HFFc6 (cell line): Measurements from ENCODE around the gene ARID3A. TPM values are rescaled to one million over a fixed set of nuclear protein-coding genes. Genes with fewer than 3 reads are reported as not detected.
A peak's percentile ranks its signal among the peaks of the same experiment; 100 is the strongest.

Experiments
- DNase-seq: peaks from one replicate; pipeline ENCODE4 v3.0.0-alpha.2; 2018
- H3K27ac Mint-ChIP-seq: 2 replicates; pipeline ENCODE4 v1.8.0; 2020; ENCODE audit warnings: mild to moderate bottlenecking, mixed read lengths
- H3K27me3 Mint-ChIP-seq: 2 replicates; pipeline ENCODE4 v1.8.0; 2021; ENCODE audit warnings: mild to moderate bottlenecking, moderate library complexity, mixed read lengths; ENCODE audit not compliant: insufficient read depth
- H3K36me3 Mint-ChIP-seq: 2 replicates; pipeline ENCODE4 v1.8.0; 2021; ENCODE audit warnings: low read depth, mixed read lengths
- H3K4me1 Mint-ChIP-seq: 2 replicates; pipeline ENCODE4 v1.8.0; 2020; ENCODE audit warnings: low read depth, mixed read lengths
- H3K4me3 Mint-ChIP-seq: 2 replicates; pipeline ENCODE4 v1.8.0; 2020; ENCODE audit warnings: mild to moderate bottlenecking, moderate library complexity, mixed read lengths
- H3K9me3 Mint-ChIP-seq: 2 replicates; pipeline ENCODE4 v1.8.0; 2020; ENCODE audit warnings: mild to moderate bottlenecking, mixed read lengths
- CTCF ChIP-seq: fragments of 200-600 bp; sonication (generic); IDR thresholded peaks from 2 replicates; pipeline ENCODE4 v1.5.0; 2021; ENCODE audit warnings: antibody characterized with exemption, mild to moderate bottlenecking
- total RNA-seq, 6 experiments: library from RNA; stranded (reverse); fragmentation: NEBNext Ultra II Directional; extraction: Animal tissue kit (Norgen Biotek cat#: 25700); gene quantifications; 2 replicates in 1 of 6; 3 replicates in 5 of 6; pipeline ENCODE4 v1.2.3, GENCODE V29; 2021

ARID3A gene
- total RNA-seq, 6 experiments from 2014 or later = 35.1 to 44.2 (median 38.4) TPM

GRCh38 chr19:929203-929890, 3.5 kb downstream of the ARID3A start:
- Mint-ChIP-seq H3K4me3 (no peak overlapping the region), H3K27me3 (peaks cover 2% of the 10 kb centered on the region; the same call in 1 of the 2 replicates), H3K36me3 (peaks cover 7% of the 10 kb centered on the region; the same call in 1 of the 2 replicates), H3K9me3 (no peaks in the 10 kb centered on the region), H3K4me1 (peaks cover 18% of the 10 kb centered on the region), H3K27ac (no peak overlapping the region)
- TF ChIP-seq CTCF = no peak
- DNase-seq = no peak

GRCh38 chr19:929891-930258, 4.0 kb downstream of the ARID3A start:
- no peak for TF ChIP-seq CTCF
- Mint-ChIP-seq H3K27me3 (peaks cover 2% of the 10 kb centered on the region; the same call in 1 of the 2 replicates), H3K9me3 (no peaks in the 10 kb centered on the region), H3K27ac (no peak overlapping the region), H3K4me1 (peaks cover 18% of the 10 kb centered on the region), H3K36me3 (peaks cover 7% of the 10 kb centered on the region; the same call in 1 of the 2 replicates), H3K4me3 (no peak overlapping the region)
- DNase-seq = no peak

GRCh38 chr19:931860-932647, 6.2 kb downstream of the ARID3A start:
- Mint-ChIP-seq H3K27ac (peak overlapping the region; percentile 77), H3K9me3 (no peaks in the 10 kb centered on the region)

GRCh38 chr19:932648-933552, 7.1 kb downstream of the ARID3A start:
- H3K27ac Mint-ChIP-seq = peak overlapping the region; percentile 93
- H3K9me3 Mint-ChIP-seq = no peaks in the 10 kb centered on the region
- peak; percentile 36; the same call in 1 of the 2 replicates for TF ChIP-seq CTCF
- peaks cover 18% of the 10 kb centered on the region for H3K4me1 Mint-ChIP-seq
- peak; percentile 96 for DNase-seq
- peaks cover 12% of the 10 kb centered on the region for H3K36me3 Mint-ChIP-seq
- peak overlapping the region; percentile 81 for H3K4me3 Mint-ChIP-seq
- peaks cover 2% of the 10 kb centered on the region for H3K27me3 Mint-ChIP-seq

More at GRCh38 chr19:931860-932647, 6.2 kb downstream of the ARID3A start:
- Mint-ChIP-seq H3K27me3 (peaks cover 2% of the 10 kb centered on the region; the same call in 1 of the 2 replicates), H3K4me1 (peaks cover 18% of the 10 kb centered on the region), H3K4me3 (peak overlapping the region; percentile 76), H3K36me3 (peaks cover 7% of the 10 kb centered on the region)
- no peak for TF ChIP-seq CTCF
- no peak for DNase-seq

GRCh38 chr19:933553-933882, 7.7 kb downstream of the ARID3A start:
- Mint-ChIP-seq H3K9me3 (no peaks in the 10 kb centered on the region), H3K4me3 (peak overlapping the region; percentile 81), H3K36me3 (peaks cover 17% of the 10 kb centered on the region), H3K4me1 (peaks cover 18% of the 10 kb centered on the region), H3K27ac (peak overlapping the region; percentile 93), H3K27me3 (peaks cover 2% of the 10 kb centered on the region)
- no peak for DNase-seq
- no peak for TF ChIP-seq CTCF
